Measurements from ENCODE around the gene GPR137C. TPM values are rescaled to one million over a fixed set of nuclear protein-coding genes. Genes with fewer than 3 reads are reported as not detected.

GPR137C gene
- 1 to 10 TPM; 7.1 to 9.4 TPM for total RNA-seq
- polyA plus RNA-seq (ENCODE audit: insufficient read depth, low read depth, low replicate concordance): 2.9 TPM
- long read RNA-seq, donor 1, partial matches to known transcripts: 0 of 1 reads
- long read RNA-seq, donor 1, other reads (novel, unspliced or antisense): 0 of 1 reads
- long read RNA-seq, donor 2, partial matches to known transcripts: 0 of 2 reads
- long read RNA-seq, donor 2, other reads (novel, unspliced or antisense): 0 of 2 reads

GRCh38 chr14:52552063-52552988 is at the start of gene GPR137C, which contains the start of gene TXNDC16:
Gene GPR137C, plus strand, starts transcription at chr14:52552836. Its CDS starts 312 bp downstream, at chr14:52553148.
Gene TXNDC16, minus strand, starts transcription at chr14:52552505. Its CDS starts 8,948 bp downstream, at chr14:52543557.
- Histone ChIP-seq H3K27me3 (no peaks in the 10 kb centered on the region), H3K4me3 (peak within 1 kb of the TSS; percentile 73 to 75), H3K36me3 (ENCODE audit: low read depth, missing control alignments) (no peaks in the 10 kb centered on the region), H3K9me3 (no peaks in the 10 kb centered on the region), H3K27ac (peak within 1 kb of the TSS; percentile 89 to 93), H3K4me1 (peaks cover 21% of the 10 kb centered on the region)
- intact Hi-C loops (cut with DNase I; ENCODE audit: low total_unique reads): no loop called here
- DNase-seq: peak; percentile 100
- TF ChIP-seq POLR2A (IDR thresholded peaks at IDR 0.05) (peak; percentile 94), CTCF (IDR thresholded peaks at IDR 0.05) (no peak)
- 0% methylated on average over 42 to 75 of the region's 81 CpGs for WGBS, 2 donors

- no peak for TF ChIP-seq POLR2A (IDR thresholded peaks at IDR 0.05)
- no peak for TF ChIP-seq CTCF (IDR thresholded peaks at IDR 0.05)
Measured at GRCh38 chr14:52513249-52513648, 39.4 kb upstream of the GPR137C start.

GRCh38 chr14:52514046-52514811 is 38.4 kb upstream of the GPR137C start:
- intact Hi-C loops (cut with DNase I; ENCODE audit: low total_unique reads): no loop called here
- Histone ChIP-seq H3K36me3 (ENCODE audit: low read depth, missing control alignments) (no peaks in the 10 kb centered on the region), H3K4me1 (no peaks in the 10 kb centered on the region), H3K27ac (no peak overlapping the region), H3K4me3 (no peak overlapping the region), H3K27me3 (no peaks in the 10 kb centered on the region), H3K9me3 (no peaks in the 10 kb centered on the region)
- 95 to 96% methylated on average over 4 of the region's 4 CpGs for WGBS, 2 donors
- DNase-seq: no peak
- TF ChIP-seq POLR2A (IDR thresholded peaks at IDR 0.05) (no peak), CTCF (IDR thresholded peaks at IDR 0.05) (no peak)

More at GRCh38 chr14:52513249-52513648, 39.4 kb upstream of the GPR137C start:
- H3K27me3 ChIP-seq: no peaks in the 10 kb centered on the region
- no peaks in the 10 kb centered on the region for H3K36me3 ChIP-seq (ENCODE audit: low read depth, missing control alignments)
- no peak for DNase-seq
- 85 to 98% methylated on average over 1 of the region's 1 CpG for WGBS, 2 donors
- no peak overlapping the region for H3K4me3 ChIP-seq
- H3K4me1 ChIP-seq: no peaks in the 10 kb centered on the region
- no peaks in the 10 kb centered on the region for H3K9me3 ChIP-seq
- H3K27ac ChIP-seq: no peak overlapping the region
- intact Hi-C loops (cut with DNase I; ENCODE audit: low total_unique reads): no loop called here

GRCh38 chr14:52522033-52522432 is 30.6 kb upstream of the GPR137C start:
- no peaks in the 10 kb centered on the region for H3K9me3 ChIP-seq
- H3K4me3 ChIP-seq: no peak overlapping the region
- H3K4me1 ChIP-seq: no peaks in the 10 kb centered on the region
- WGBS, 2 donors: 61 to 89% methylated on average over 1 of the region's 1 CpG
- no peak for DNase-seq
- intact Hi-C loops (cut with DNase I; ENCODE audit: low total_unique reads): no loop called here
- no peak overlapping the region for H3K27ac ChIP-seq
- no peaks in the 10 kb centered on the region for H3K27me3 ChIP-seq
- TF ChIP-seq POLR2A (IDR thresholded peaks at IDR 0.05) (no peak), CTCF (IDR thresholded peaks at IDR 0.05) (no peak)
- no peaks in the 10 kb centered on the region for H3K36me3 ChIP-seq (ENCODE audit: low read depth, missing control alignments)
